CD4-positive, CD25-positive, alpha-beta regulatory T cell (primary cell): Measurements from ENCODE around the gene NT5C. TPM values are rescaled to one million over a fixed set of nuclear protein-coding genes. Genes with fewer than 3 reads are reported as not detected.

Experiments used
- ATAC-seq, 2 donors: fragments of 150-1000 bp; cut with Tn5 transposase; one replicate each; pipeline ENCODE4 v1.10.0; 2021; ENCODE audit warnings: low read depth in 2 of 2, moderate number of reproducible peaks in 2 of 2, moderate library complexity in 1 of 2
- DNase-seq, 3 donors: peaks; one replicate each; pipeline versions ENCODE4 v3.0.0 to v3.0.0-alpha.2; 2012 to 2022; ENCODE audit warnings: mixed read lengths in 1 of 3
- H3K27ac ChIP-seq: one replicate; pipeline ENCODE4 v1.7.0; 2013; ENCODE audit warnings: mild to moderate bottlenecking, low read length; ENCODE audit not compliant: insufficient read depth, poor library complexity, severe bottlenecking
- H3K27me3 ChIP-seq: one replicate; pipeline ENCODE4 v1.7.0; 2013; ENCODE audit warnings: low read length; ENCODE audit not compliant: control insufficient read depth, insufficient read depth
- H3K36me3 ChIP-seq: one replicate; pipeline ENCODE4 v1.7.0; 2013; ENCODE audit warnings: mild to moderate bottlenecking, low read length, moderate library complexity; ENCODE audit not compliant: control insufficient read depth, insufficient read depth
- H3K4me1 ChIP-seq: 2 replicates; pipeline ENCODE4 v1.7.0; 2013; ENCODE audit warnings: mild to moderate bottlenecking, low read length; ENCODE audit not compliant: insufficient read depth, control insufficient read depth, poor library complexity, severe bottlenecking
- H3K4me3 ChIP-seq: one replicate; pipeline ENCODE4 v1.7.0; 2013; ENCODE audit warnings: low read depth, mild to moderate bottlenecking, low read length, moderate library complexity
- H3K9me3 ChIP-seq, 2 experiments: 1 replicate in 1 of 2; 2 replicates in 1 of 2; pipeline ENCODE4 v1.7.0; 2013; ENCODE audit warnings: low read length in 2 of 2, mild to moderate bottlenecking in 1 of 2, moderate library complexity in 1 of 2; ENCODE audit not compliant: control insufficient read depth in 2 of 2
- H3K27ac Mint-ChIP-seq, 3 donors: one replicate each; pipeline ENCODE4 v1.8.0; 2020 to 2022; ENCODE audit warnings: mild to moderate bottlenecking in 3 of 3, mixed read lengths in 3 of 3, moderate library complexity in 2 of 3
- H3K27me3 Mint-ChIP-seq: one replicate; pipeline ENCODE4 v1.8.0; 2022; ENCODE audit warnings: mild to moderate bottlenecking, mixed read lengths
- H3K36me3 Mint-ChIP-seq: one replicate; pipeline ENCODE4 v1.8.0; 2020; ENCODE audit warnings: mixed read lengths
- H3K4me1 Mint-ChIP-seq, 4 donors: one replicate each; pipeline ENCODE4 v1.8.0; 2020 to 2022; ENCODE audit warnings: mixed read lengths in 4 of 4, mild to moderate bottlenecking in 1 of 4
- H3K4me3 Mint-ChIP-seq, 4 donors: one replicate each; pipeline ENCODE4 v1.8.0; 2020 to 2022; ENCODE audit warnings: mild to moderate bottlenecking in 4 of 4, mixed read lengths in 4 of 4, moderate library complexity in 3 of 4
- H3K9me3 Mint-ChIP-seq, 7 donors: one replicate each; pipeline ENCODE4 v1.8.0; 2020 to 2022; ENCODE audit warnings: mixed read lengths in 7 of 7, mild to moderate bottlenecking in 3 of 7, moderate library complexity in 2 of 7
- polyA plus RNA-seq, 4 donors: library from polyadenylated mRNA; unstranded; fragments of 300-500 nt; fragmentation: Illumina TruSeq; gene quantifications; one replicate each; pipeline ENCODE4 v1.2.3, GENCODE V29; 2021
- total RNA-seq: library from RNA; stranded (reverse); gene quantifications from one replicate; pipeline ENCODE4 v1.2.3, GENCODE V29; 2022

NT5C gene
- total and polyA plus RNA-seq, 5 donors from 2014 or later: 31.6 to 66.9 (median 57.1) TPM

DNA sequence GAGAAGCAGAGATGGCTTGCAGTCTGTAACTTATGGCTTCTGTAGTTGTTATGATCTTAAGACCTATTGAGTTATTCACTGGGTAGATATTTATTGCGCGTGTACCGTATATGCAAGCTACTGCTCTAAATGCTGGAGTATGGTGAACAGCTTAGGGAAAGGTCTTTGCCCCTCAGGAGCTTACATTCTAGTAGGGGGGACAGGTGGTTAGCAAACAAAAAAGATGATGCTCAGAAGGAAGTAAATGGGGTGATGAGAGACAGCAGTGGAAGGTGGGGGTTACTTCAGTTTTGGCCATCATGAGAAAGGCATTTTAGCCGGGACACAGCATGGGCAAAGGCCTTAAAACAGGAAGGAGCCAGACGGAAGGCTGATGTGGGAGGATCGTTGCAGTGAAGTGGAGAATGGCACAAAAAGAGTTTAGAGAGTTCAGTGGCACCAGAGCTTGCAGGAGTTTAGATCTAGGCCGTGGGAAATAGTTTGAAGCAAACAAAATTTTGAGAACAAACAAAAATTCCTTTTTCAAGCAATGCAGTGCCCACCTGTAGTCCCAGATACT, 19.7 kb downstream of the NT5C start:
- H3K36me3 ChIP-seq: no peaks in the 10 kb centered on the region
- no peaks in the 10 kb centered on the region for H3K27me3 Mint-ChIP-seq
- peaks cover 13% of the 10 kb centered on the region for H3K36me3 Mint-ChIP-seq
- H3K4me3 Mint-ChIP-seq: peak overlapping the region; percentile 82 to 92 (median 91)
- H3K27me3 ChIP-seq: no peaks in the 10 kb centered on the region
- no peak overlapping the region for H3K27ac ChIP-seq
- DNase-seq (no peak), ATAC-seq (no peak)
- peak overlapping the region; percentile 37 for H3K4me3 ChIP-seq
- peak overlapping the region; percentile 58 to 79 (median 71) for H3K27ac Mint-ChIP-seq
- no peaks in the 10 kb centered on the region for H3K9me3 Mint-ChIP-seq
- no peaks in the 10 kb centered on the region for H3K9me3 ChIP-seq
- peaks cover 42% of the 10 kb centered on the region for H3K4me1 ChIP-seq
- peaks cover 17 to 54% (median 34%) of the 10 kb centered on the region in 4 donors for H3K4me1 Mint-ChIP-seq

GRCh38 chr17:75110234-75110937, 21.2 kb downstream of the NT5C start:
- Histone ChIP-seq H3K4me1 (peaks cover 42% of the 10 kb centered on the region), H3K9me3 (no peaks in the 10 kb centered on the region), H3K4me3 (peak overlapping the region; percentile 74), H3K27ac (peak overlapping the region; percentile 74), H3K27me3 (no peaks in the 10 kb centered on the region), H3K36me3 (no peaks in the 10 kb centered on the region)
- Mint-ChIP-seq H3K36me3 (peaks cover 13% of the 10 kb centered on the region), H3K4me3 (peak overlapping the region; percentile 91 to 92 (median 92)), H3K27ac (peak overlapping the region in 2 of 3 donors; percentile 89 to 91), H3K9me3 (peaks cover 0 to 2% (median 0%) of the 10 kb centered on the region in 7 donors), H3K27me3 (no peaks in the 10 kb centered on the region), H3K4me1 (peaks cover 18 to 47% (median 33%) of the 10 kb centered on the region in 4 donors)
- peak in 1 of 3 donors; percentile 39 for DNase-seq
- no peak for ATAC-seq

DNA sequence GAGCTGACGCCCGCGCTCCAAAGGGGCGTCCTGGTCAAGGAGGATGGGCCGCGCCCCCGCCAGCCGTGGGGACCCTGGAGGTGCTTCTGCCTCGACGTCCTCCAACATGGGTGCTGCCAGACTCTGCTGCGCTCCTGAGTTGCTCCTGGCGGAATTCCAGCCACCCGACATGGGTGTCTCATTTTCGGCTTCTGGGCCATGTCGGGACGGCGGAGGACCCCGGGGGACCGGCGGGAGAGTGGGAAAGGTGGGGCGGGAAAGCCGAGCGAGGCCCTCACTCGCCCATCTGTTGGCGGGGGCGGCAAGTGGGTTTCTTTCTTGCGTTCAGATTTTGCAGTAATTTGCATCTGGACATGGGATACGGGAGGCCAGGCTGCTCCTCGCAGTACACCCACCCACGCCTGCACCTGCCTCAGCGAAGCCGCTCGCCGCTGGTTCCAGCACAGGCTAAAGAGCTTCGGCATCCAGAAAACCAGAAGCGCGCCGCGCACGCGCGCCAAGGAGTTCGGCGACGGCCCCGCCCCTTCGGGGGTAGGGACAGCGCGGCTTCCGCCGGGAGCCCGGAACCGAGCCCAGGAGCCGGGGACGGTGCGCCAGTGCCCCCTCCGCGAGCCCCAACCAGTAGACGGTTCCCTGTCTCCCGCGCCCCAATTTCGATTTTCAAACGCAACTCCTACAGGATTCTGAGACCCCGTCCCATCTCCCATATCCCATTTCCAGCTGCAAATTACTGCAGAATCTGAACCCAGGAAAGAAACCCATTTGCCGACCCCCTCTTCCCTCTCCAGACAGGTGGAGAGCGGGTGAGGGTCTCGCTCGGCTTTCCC, 21.9 kb downstream of the NT5C start, which contains the start of gene ARMC7:
ARMC7 (plus strand) TSS at position 563 of the 827 bp plus-strand sequence. CDS start 320 bp downstream, outside the sequence.
- DNase-seq (peak; percentile 87 to 89 (median 88)), ATAC-seq (peak; percentile 79 to 81)
- Histone ChIP-seq H3K36me3 (no peaks in the 10 kb centered on the region), H3K4me1 (peaks cover 35% of the 10 kb centered on the region), H3K4me3 (peak within 1 kb of the TSS; percentile 74), H3K27ac (peak within 1 kb of the TSS; percentile 74), H3K27me3 (no peaks in the 10 kb centered on the region), H3K9me3 (no peaks in the 10 kb centered on the region)
- Mint-ChIP-seq H3K27me3 (no peaks in the 10 kb centered on the region), H3K36me3 (peaks cover 10% of the 10 kb centered on the region), H3K4me1 (peaks cover 14 to 41% (median 28%) of the 10 kb centered on the region in 4 donors), H3K4me3 (peak within 1 kb of the TSS; percentile 91 to 92 (median 92)), H3K9me3 (peaks cover 0 to 2% (median 0%) of the 10 kb centered on the region in 7 donors), H3K27ac (peak within 1 kb of the TSS; percentile 69 to 91 (median 89))

DNA sequence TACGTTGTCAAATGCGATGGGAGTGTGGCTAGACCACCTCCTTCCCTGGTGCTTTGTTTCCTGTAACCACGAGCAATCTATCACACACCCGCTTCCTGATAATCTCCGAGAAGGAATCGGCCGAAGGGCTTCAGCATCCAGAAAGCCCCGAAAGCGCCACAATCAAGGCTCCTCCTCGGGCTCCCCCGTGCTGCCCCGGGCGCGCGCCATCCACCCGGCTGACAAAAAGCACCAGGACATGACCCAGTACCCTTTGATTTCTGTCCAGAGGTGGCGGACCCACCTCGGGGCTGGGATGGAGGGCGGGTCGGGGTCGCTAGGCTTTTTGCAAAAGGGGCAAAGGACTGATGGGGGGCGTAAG, 22.5 kb downstream of the NT5C start:
- ATAC-seq: no peak
- no peak for DNase-seq
- Histone ChIP-seq H3K27me3 (no peaks in the 10 kb centered on the region), H3K4me1 (peaks cover 31% of the 10 kb centered on the region), H3K27ac (no peak overlapping the region), H3K9me3 (no peaks in the 10 kb centered on the region), H3K4me3 (peak overlapping the region; percentile 47), H3K36me3 (no peaks in the 10 kb centered on the region)
- no peaks in the 10 kb centered on the region for H3K27me3 Mint-ChIP-seq
- peaks cover 0 to 2% (median 0%) of the 10 kb centered on the region in 7 donors for H3K9me3 Mint-ChIP-seq
- peaks cover 7% of the 10 kb centered on the region for H3K36me3 Mint-ChIP-seq
- H3K4me3 Mint-ChIP-seq: peak overlapping the region; percentile 91 to 92 (median 92)
- H3K27ac Mint-ChIP-seq: peak overlapping the region; percentile 69 to 89 (median 86)
- peaks cover 12 to 35% (median 24%) of the 10 kb centered on the region in 4 donors for H3K4me1 Mint-ChIP-seq

DNA sequence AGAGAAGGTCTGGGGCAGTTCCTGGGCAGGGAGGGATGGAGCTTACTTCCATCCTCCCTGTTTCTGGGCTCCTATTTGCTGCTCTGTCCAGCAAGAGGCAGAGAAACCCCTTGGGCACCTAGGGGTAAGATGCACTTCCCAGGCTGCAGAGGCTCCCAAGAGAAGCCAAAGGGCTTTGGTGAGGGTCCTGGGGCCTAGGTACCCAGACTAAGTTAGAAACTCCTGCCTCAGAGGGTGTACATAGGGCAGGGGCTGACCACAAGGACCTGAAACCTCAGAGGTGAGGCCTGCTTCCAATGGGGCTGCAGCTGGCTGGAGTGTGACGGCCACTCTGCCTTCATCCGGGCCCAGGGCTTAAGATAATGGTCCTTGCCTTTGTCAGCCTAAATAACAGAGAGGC, 23.3 kb downstream of the NT5C start:
- Mint-ChIP-seq H3K27me3 (no peaks in the 10 kb centered on the region), H3K4me3 (peak overlapping the region; percentile 91 to 92 (median 92)), H3K27ac (no peak overlapping the region), H3K4me1 (peaks cover 10 to 29% (median 21%) of the 10 kb centered on the region in 4 donors), H3K9me3 (peaks cover 0 to 2% (median 0%) of the 10 kb centered on the region in 7 donors), H3K36me3 (peaks cover 4% of the 10 kb centered on the region)
- no peak for DNase-seq
- H3K27me3 ChIP-seq: no peaks in the 10 kb centered on the region
- H3K4me3 ChIP-seq: no peak overlapping the region
- no peaks in the 10 kb centered on the region for H3K9me3 ChIP-seq
- no peak for ATAC-seq
- H3K4me1 ChIP-seq: peaks cover 26% of the 10 kb centered on the region
- no peaks in the 10 kb centered on the region for H3K36me3 ChIP-seq
- H3K27ac ChIP-seq: no peak overlapping the region

DNA sequence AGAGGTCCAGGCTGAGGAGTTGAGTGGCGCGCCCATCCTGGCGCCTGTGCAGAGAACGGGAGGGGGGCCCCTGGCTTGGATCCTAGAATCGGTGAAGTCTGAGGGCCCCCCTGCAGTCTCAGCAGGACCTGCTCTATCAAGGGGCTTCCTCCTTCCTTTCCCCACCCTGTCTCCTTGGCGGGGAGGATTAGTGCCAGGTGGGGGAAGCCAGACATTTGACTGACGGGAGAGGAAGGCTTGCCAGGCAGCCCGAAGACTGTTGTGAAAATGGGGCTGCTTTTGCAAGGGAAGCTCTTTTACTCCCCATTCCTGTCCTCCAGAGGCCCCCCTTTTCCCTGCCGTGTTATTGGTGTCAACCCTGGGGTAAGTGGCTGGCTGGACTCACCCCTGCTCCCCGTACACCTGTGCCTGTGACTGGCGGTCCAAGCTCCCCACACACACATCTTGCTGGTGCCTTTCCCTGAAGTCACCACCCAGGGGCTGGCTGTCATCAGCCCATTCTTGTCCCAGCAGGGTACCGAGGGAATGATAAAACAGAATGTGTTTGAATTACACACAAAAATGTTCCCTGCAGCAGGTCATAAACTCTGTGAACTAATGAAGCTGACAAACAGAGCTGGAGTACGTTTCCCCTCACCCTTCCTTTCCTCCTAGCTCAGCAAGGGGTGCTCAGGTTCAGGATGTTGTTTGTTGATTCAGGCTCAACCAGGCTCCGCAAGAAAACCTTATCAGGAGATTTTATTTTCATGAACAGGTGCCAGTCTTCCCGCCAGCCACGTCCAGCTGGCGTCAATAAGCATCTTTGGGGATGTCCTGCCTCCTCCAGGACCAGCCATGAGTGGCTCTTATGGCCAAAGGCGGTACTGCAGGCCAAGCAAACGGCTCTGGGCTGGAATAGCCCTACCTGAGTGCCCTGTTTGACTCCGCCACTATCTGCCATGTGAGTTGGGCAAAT, 26.1 kb downstream of the NT5C start:
- DNase-seq (peak in 1 of 3 donors; percentile 34), ATAC-seq (no peak)
- peaks cover 11% of the 10 kb centered on the region for H3K4me1 ChIP-seq
- H3K9me3 ChIP-seq: no peaks in the 10 kb centered on the region
- Mint-ChIP-seq H3K27ac (peak overlapping the region in 1 of 3 donors; percentile 62), H3K9me3 (peaks cover 0 to 2% (median 0%) of the 10 kb centered on the region in 7 donors), H3K4me3 (no peak overlapping the region), H3K36me3 (no peaks in the 10 kb centered on the region), H3K27me3 (no peaks in the 10 kb centered on the region), H3K4me1 (peaks cover 1 to 12% (median 7%) of the 10 kb centered on the region in 4 donors)
- H3K4me3 ChIP-seq: no peak overlapping the region
- no peak overlapping the region for H3K27ac ChIP-seq
- H3K36me3 ChIP-seq: no peaks in the 10 kb centered on the region
- H3K27me3 ChIP-seq: no peaks in the 10 kb centered on the region
